LNCAP (cell line): ENCODE data around the gene XCL1.
A peak's percentile ranks its signal among the peaks of the same experiment; 100 is the strongest.

Experiments
- CTCF ChIP-seq: fragments of 450-650 bp; IDR thresholded peaks from 2 replicates; pipeline ENCODE4 v1.5.1; 2017; ENCODE audit warnings: mild to moderate bottlenecking

XCL1 gene

GRCh38 chr1:168598125-168598524 is 21.7 kb downstream of the XCL1 start:
- no peak for TF ChIP-seq CTCF

- TF ChIP-seq CTCF: no peak
Observed at GRCh38 chr1:168598892-168599291, 22.5 kb downstream of the XCL1 start.

DNA sequence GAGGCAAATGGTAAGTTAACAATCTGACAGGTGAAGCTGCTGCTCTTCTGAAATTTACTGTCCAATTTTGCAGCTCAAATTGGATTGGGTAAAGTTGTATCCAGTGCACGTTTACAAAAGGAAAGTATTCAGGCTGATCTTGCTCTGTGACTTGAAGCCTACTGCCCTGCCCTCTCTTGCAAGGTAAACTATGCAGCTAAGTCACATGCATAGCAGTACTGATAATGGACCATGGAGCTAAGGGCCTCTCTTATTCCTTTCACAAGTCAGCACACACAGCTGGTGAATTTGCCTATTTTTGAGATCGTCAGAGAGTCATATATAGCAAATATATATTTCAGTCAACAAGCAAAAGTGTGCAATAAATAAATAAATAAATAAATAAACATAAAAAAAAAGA is 23.2 kb downstream of the XCL1 start:
- no peak for TF ChIP-seq CTCF

GRCh38 chr1:168601051-168601450 is 24.6 kb downstream of the XCL1 start:
- no peak for TF ChIP-seq CTCF

DNA sequence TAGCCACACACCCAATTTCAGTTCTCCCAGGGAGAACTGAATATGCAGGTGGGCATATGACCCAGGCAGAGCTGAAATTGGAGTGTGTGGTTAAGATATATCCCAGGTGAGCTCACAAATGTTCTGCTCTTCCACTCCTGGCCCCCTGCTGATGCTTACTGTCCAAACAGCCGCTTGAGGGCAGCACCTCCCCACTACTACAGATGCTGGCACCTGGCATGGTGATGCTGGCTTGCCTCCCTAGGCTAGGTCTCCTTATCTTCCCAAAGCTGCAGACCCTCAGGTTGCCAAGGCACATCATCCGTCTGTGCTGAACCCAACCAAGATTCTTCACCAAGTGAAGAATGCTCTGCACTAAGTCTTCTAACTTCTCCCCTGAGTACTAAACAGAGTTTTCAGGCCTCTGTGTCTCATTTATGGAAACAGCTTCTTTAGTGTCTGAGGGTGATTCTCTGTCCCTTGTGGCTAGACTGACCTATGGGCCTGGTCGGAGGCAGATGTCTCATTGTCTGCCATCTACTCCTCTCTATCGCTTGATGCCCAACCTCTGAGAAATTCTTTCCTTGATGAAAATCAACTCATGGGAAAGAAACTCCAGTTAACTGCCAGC is 27.2 kb downstream of the XCL1 start:
- TF ChIP-seq CTCF: peak; percentile 98

DNA sequence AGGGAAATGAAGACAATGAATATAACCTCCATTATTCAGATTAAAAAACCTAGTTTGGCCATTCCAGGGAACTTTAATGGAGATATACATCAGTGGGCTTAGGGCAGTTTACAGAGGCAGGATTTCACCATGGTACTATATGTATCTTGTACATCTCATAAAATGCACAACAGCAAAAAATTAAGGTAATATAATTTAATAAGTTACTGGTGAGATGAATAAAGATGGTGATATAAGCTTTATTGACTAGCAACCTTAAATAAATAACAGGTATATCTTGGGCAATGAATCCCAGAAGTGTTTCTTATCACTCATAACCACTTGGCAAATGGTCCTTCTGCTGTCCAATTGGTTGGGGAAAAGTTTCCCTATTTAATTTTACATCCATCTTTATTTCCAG is 29.0 kb downstream of the XCL1 start:
- no peak for TF ChIP-seq CTCF

- TF ChIP-seq CTCF: no peak
Observed at GRCh38 chr1:168606096-168606495, 29.7 kb downstream of the XCL1 start.

DNA sequence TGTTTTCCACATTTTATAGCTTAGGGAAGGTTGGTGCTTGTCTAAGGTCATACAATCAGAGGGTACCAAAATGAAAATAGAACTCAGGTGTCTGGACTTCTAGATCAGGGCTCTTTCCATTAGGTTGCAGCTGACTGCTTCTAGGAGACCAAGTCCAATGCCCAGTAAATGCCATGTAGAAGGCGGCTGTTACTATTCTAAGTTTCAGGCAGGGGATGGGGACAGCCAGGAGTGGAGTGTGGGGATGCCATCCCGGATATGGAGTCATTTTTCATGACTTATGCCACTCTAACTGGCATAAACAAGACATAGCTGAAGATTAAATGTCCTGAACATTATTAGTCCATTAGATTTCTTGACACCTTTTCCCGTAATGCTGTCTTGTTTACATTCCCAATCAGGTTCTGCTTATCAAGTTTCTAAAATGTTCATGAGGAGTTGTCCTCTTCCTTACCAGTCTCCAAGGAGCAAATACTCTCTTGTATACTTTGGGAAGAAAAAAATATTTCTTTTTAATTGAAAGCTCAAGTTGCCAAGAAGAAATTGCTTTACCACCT is 31.5 kb downstream of the XCL1 start:
- TF ChIP-seq CTCF: no peak
